H9 (cell line): ENCODE data around the gene BBS2. TPM values are rescaled to one million over a fixed set of nuclear protein-coding genes. Genes with fewer than 3 reads are reported as not detected.

Source experiments
- DNase-seq: peaks from one replicate; pipeline ENCODE4 v3.0.0-alpha.2; 2017
- H2AFZ ChIP-seq: one replicate; pipeline ENCODE4 v1.6.1; 2013; ENCODE audit warnings: mild to moderate bottlenecking, low read length, control low read depth, moderate library complexity
- H2AK5ac ChIP-seq: 2 replicates; pipeline ENCODE4 v1.6.1; 2013; ENCODE audit warnings: low read length, control low read depth, mixed read lengths; ENCODE audit not compliant: insufficient read length
- H2BK120ac ChIP-seq: one replicate; pipeline ENCODE4 v1.6.1; 2013; ENCODE audit warnings: low read depth, mild to moderate bottlenecking, low read length, control low read depth, inconsistent platforms; ENCODE audit not compliant: poor library complexity, severe bottlenecking
- H2BK12ac ChIP-seq: 2 replicates; pipeline ENCODE4 v1.6.1; 2013; ENCODE audit warnings: low read length, control low read depth, mixed read lengths, low read depth; ENCODE audit not compliant: insufficient read length
- H2BK15ac ChIP-seq: 2 replicates; pipeline ENCODE4 v1.6.1; 2013; ENCODE audit warnings: low read depth, low read length, control low read depth
- H2BK20ac ChIP-seq: one replicate; pipeline ENCODE4 v1.6.1; 2013; ENCODE audit warnings: low read depth, mild to moderate bottlenecking, low read length, control low read depth, inconsistent platforms; ENCODE audit not compliant: poor library complexity, severe bottlenecking
- H2BK5ac ChIP-seq: 2 replicates; pipeline ENCODE4 v1.6.1; 2013; ENCODE audit warnings: low read length, control low read depth, mixed read lengths; ENCODE audit not compliant: insufficient read length
- H3K14ac ChIP-seq: 2 replicates; pipeline ENCODE4 v1.6.1; 2013; ENCODE audit warnings: low read length, control low read depth; ENCODE audit not compliant: insufficient read depth
- H3K18ac ChIP-seq: 2 replicates; pipeline ENCODE4 v1.6.1; 2013; ENCODE audit warnings: low read depth, mild to moderate bottlenecking, mixed read lengths, low read length, control low read depth; ENCODE audit not compliant: insufficient read length
- H3K23ac ChIP-seq: 2 replicates; pipeline ENCODE4 v1.6.1; 2013; ENCODE audit warnings: low read length, control low read depth, mixed read lengths, low read depth; ENCODE audit not compliant: insufficient read length
- H3K23me2 ChIP-seq: 2 replicates; pipeline ENCODE4 v1.6.1; 2013; ENCODE audit warnings: low read depth, mild to moderate bottlenecking, mixed read lengths, low read length, control low read depth; ENCODE audit not compliant: insufficient read length, poor library complexity, severe bottlenecking
- H3K27ac ChIP-seq: 2 replicates; pipeline ENCODE4 v1.5.1; 2013; ENCODE audit warnings: low read length, control low read depth, mixed read lengths, low read depth; ENCODE audit not compliant: insufficient read length
- H3K27me3 ChIP-seq: 2 replicates; pipeline ENCODE4 v1.6.1; 2013; ENCODE audit warnings: low read length, control low read depth, inconsistent platforms; ENCODE audit not compliant: insufficient read depth
- H3K4ac ChIP-seq: 2 replicates; pipeline ENCODE4 v1.6.1; 2013; ENCODE audit warnings: low read depth, mild to moderate bottlenecking, control low read depth, inconsistent platforms, low read length, moderate library complexity
- H3K4me1 ChIP-seq: 2 replicates; pipeline ENCODE4 v1.6.1; 2013; ENCODE audit warnings: low read length, control low read depth, inconsistent platforms; ENCODE audit not compliant: insufficient read depth
- H3K4me2 ChIP-seq: 2 replicates; pipeline ENCODE4 v1.6.1; 2013; ENCODE audit warnings: low read length, control low read depth, mixed read lengths; ENCODE audit not compliant: insufficient read length, insufficient read depth
- H3K56ac ChIP-seq: 2 replicates; pipeline ENCODE4 v1.6.1; 2013; ENCODE audit warnings: low read depth, mild to moderate bottlenecking, mixed read lengths, low read length, control low read depth; ENCODE audit not compliant: insufficient read length
- H3K79me1 ChIP-seq: 2 replicates; pipeline ENCODE4 v1.6.1; 2013; ENCODE audit warnings: low read depth, mild to moderate bottlenecking, moderate library complexity, low read length, control low read depth, inconsistent platforms; ENCODE audit not compliant: insufficient read depth, poor library complexity, severe bottlenecking
- H3K79me2 ChIP-seq: 2 replicates; pipeline ENCODE4 v1.6.1; 2013; ENCODE audit warnings: low read length, control low read depth, inconsistent platforms; ENCODE audit not compliant: insufficient read depth
- H3K9ac ChIP-seq: 2 replicates; pipeline ENCODE4 v1.6.1; 2013; ENCODE audit warnings: low read length, control low read depth, mixed read lengths; ENCODE audit not compliant: insufficient read length; ENCODE audit errors: extremely low read depth
- H3K9me3 ChIP-seq: one replicate; pipeline ENCODE4 v1.6.1; 2013; ENCODE audit warnings: low read depth, low read length, inconsistent platforms; ENCODE audit not compliant: control insufficient read depth
- H3T11ph ChIP-seq: one replicate; pipeline ENCODE4 v1.6.1; 2013; ENCODE audit warnings: mild to moderate bottlenecking, low read length, control low read depth, inconsistent platforms
- H4K20me1 ChIP-seq: one replicate; pipeline ENCODE4 v1.6.1; 2013; ENCODE audit not compliant: control insufficient read depth, insufficient read length, insufficient read depth
- H4K5ac ChIP-seq: 2 replicates; pipeline ENCODE4 v1.6.1; 2013; ENCODE audit warnings: low read depth, mild to moderate bottlenecking, mixed read lengths, low read length, control low read depth; ENCODE audit not compliant: insufficient read length
- H4K8ac ChIP-seq: replicated peaks from 2 replicates; pipeline ENCODE4 v1.6.1; 2013; ENCODE audit warnings: low read length, control low read depth, mixed read lengths, low read depth; ENCODE audit not compliant: insufficient read length
- H4K91ac ChIP-seq: 2 replicates; pipeline ENCODE4 v1.6.1; 2013; ENCODE audit warnings: low read depth, mild to moderate bottlenecking, moderate library complexity, mixed read lengths, low read length, control low read depth; ENCODE audit not compliant: insufficient read length
- H3K27ac Mint-ChIP-seq, 3 experiments: 2 replicates in 2 of 3; 3 replicates in 1 of 3; pipeline ENCODE4 v1.8.0; 2020 to 2021; ENCODE audit warnings: mixed read lengths in 3 of 3, mild to moderate bottlenecking in 1 of 3, moderate library complexity in 1 of 3
- H3K27me3 Mint-ChIP-seq: 2 replicates; pipeline ENCODE4 v1.8.0; 2021; ENCODE audit warnings: low read depth, mild to moderate bottlenecking, moderate library complexity, mixed read lengths
- H3K36me3 Mint-ChIP-seq, 3 experiments: 2 replicates in 2 of 3; 3 replicates in 1 of 3; pipeline ENCODE4 v1.8.0; 2020 to 2021; ENCODE audit warnings: low read depth in 3 of 3, mixed read lengths in 3 of 3; ENCODE audit not compliant: insufficient read depth in 1 of 3
- H3K4me1 Mint-ChIP-seq, 2 experiments: 2 replicates each; pipeline ENCODE4 v1.8.0; 2020; ENCODE audit warnings: mixed read lengths in 2 of 2
- H3K4me3 Mint-ChIP-seq, 2 experiments: 2 replicates in 1 of 2; 3 replicates in 1 of 2; pipeline ENCODE4 v1.8.0; 2020 to 2021; ENCODE audit warnings: mild to moderate bottlenecking in 2 of 2, mixed read lengths in 2 of 2, moderate library complexity in 1 of 2
- H3K9me3 Mint-ChIP-seq, 2 experiments: 2 replicates in 1 of 2; 3 replicates in 1 of 2; pipeline ENCODE4 v1.8.0; 2020; ENCODE audit warnings: mild to moderate bottlenecking in 2 of 2, mixed read lengths in 2 of 2, moderate library complexity in 1 of 2
- WGBS: extraction: QIAGEN DNeasy Blood & Tissue Kit; methylation state at CpG from one replicate; pipeline ENCODE4 v1.1.7; 2013; ENCODE audit warnings: missing lambda C conversion rate, low lambda C conversion rate, mixed read lengths; ENCODE audit not compliant: insufficient read length; ENCODE audit errors: extremely low coverage; 5-methylcytosine and 5-hydroxymethylcytosine counted together
- total RNA-seq: library from RNA; stranded (reverse); gene quantifications from 2 replicates; pipeline ENCODE4 v1.2.1, GENCODE V29; 2021
- TF ChIP-seq, protein P1 (sequence below): fragments of 200-600 bp; sonication (generic); conservative IDR thresholded peaks from 3 replicates; pipeline ENCODE4 v1.8.0; 2021; ENCODE audit warnings: antibody characterized with exemption, mild to moderate bottlenecking

BBS2 gene
- total RNA-seq, 1 experiment from 2014 or later = 13.1 TPM

DNA sequence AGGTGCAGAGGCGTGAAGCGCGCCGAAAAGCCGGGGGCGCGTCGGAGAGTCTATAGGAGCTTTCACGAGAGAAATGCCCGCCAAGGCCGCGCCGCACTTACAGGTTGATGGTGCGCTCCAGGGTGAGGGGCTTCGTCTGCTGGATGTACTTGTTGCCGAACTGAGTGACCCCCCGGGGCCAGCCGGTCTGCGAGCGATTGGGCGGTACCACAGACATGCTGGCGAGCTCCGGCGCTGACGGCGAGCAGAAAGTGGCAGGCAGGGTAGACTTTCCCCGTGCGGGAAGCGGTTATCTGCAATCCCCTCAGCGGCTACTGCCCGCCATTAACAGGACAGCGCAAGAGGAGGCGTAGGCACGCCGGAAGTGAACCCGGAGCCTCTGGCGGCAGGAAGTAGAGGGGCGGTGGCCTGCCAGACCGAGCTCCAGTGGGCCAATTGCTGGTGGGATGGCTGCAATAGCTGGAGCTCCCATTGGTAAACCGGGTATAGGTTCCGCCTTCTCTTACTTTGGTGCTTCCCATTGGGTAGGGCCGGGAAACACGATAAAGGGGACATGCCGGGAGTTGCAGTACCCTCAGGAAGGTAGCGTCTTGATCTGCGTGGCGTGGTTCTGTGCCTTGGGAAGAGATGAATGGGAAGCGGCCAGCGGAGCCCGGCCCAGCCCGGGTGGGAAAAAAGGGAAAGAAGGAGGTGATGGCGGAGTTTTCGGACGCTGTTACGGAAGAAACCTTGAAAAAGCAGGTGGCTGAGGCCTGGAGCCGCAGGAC is 68.7 kb downstream of the BBS2 start, which contains the start of the genes NUDT21 and OGFOD1:
Gene NUDT21 (minus strand): TSS at position 347 of the 767 bp plus-strand sequence. CDS start 130 bp downstream, at position 217.
Gene OGFOD1 (plus strand): TSS at position 569 of the 767 bp plus-strand sequence. CDS start 59 bp downstream, at position 628.
- Mint-ChIP-seq H3K9me3 (no peaks in the 10 kb centered on the region; a peak in 1 of 5 replicates), H3K27ac (peak within 1 kb of the TSS; percentile 94 to 99 (median 97)), H3K27me3 (no peaks in the 10 kb centered on the region), H3K4me3 (peak within 1 kb of the TSS; percentile 96 to 99), H3K36me3 (peaks cover 23 to 47% (median 43%) of the 10 kb centered on the region in 3 experiments), H3K4me1 (peaks cover 17 to 23% of the 10 kb centered on the region in 2 experiments)
- Histone ChIP-seq H3T11ph (no peak within 1 kb of the TSS), H4K91ac (no peak within 1 kb of the TSS), H2AK5ac (no peak within 1 kb of the TSS), H3K4me2 (peak within 1 kb of the TSS; percentile 94), H3K18ac (peak within 1 kb of the TSS; percentile 84), H3K4me1 (peaks cover 5% of the 10 kb centered on the region; the same call in 1 of the 2 replicates), H3K79me1 (peaks cover 6% of the 10 kb centered on the region), H4K8ac (peak within 1 kb of the TSS; percentile 35), H3K9ac (peak within 1 kb of the TSS; percentile 95), H3K4ac (no peak within 1 kb of the TSS), H4K5ac (no peak within 1 kb of the TSS), H2BK15ac (no peak within 1 kb of the TSS), H2BK20ac (no peak within 1 kb of the TSS), H4K20me1 (no peaks in the 10 kb centered on the region), H3K23me2 (peaks cover 14% of the 10 kb centered on the region), H3K27ac (no peak within 1 kb of the TSS), H2BK5ac (no peak within 1 kb of the TSS), H3K14ac (peak within 1 kb of the TSS; percentile 93), H3K27me3 (no peaks in the 10 kb centered on the region), H2BK120ac (no peak within 1 kb of the TSS), H2AFZ (no peak within 1 kb of the TSS), H3K9me3 (no peaks in the 10 kb centered on the region), H3K56ac (no peak within 1 kb of the TSS), H3K23ac (no peak within 1 kb of the TSS), H3K79me2 (peaks cover 34% of the 10 kb centered on the region), H2BK12ac (no peak within 1 kb of the TSS)
- no CpG with 5 or more reads among the region's 56 CpGs for WGBS
- TF ChIP-seq, protein P1, sequence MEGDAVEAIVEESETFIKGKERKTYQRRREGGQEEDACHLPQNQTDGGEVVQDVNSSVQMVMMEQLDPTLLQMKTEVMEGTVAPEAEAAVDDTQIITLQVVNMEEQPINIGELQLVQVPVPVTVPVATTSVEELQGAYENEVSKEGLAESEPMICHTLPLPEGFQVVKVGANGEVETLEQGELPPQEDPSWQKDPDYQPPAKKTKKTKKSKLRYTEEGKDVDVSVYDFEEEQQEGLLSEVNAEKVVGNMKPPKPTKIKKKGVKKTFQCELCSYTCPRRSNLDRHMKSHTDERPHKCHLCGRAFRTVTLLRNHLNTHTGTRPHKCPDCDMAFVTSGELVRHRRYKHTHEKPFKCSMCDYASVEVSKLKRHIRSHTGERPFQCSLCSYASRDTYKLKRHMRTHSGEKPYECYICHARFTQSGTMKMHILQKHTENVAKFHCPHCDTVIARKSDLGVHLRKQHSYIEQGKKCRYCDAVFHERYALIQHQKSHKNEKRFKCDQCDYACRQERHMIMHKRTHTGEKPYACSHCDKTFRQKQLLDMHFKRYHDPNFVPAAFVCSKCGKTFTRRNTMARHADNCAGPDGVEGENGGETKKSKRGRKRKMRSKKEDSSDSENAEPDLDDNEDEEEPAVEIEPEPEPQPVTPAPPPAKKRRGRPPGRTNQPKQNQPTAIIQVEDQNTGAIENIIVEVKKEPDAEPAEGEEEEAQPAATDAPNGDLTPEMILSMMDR = no peak
- peak; percentile 98 for DNase-seq
